ENCODE measurements around the gene SPDYC. TPM values are rescaled to one million over a fixed set of nuclear protein-coding genes. Genes with fewer than 3 reads are reported as not detected.
"Not testable (repeated sequence)": the region's sequence is repeated elsewhere in the genome, so short reads cannot be mapped to it uniquely, and the experiment has no call there.

SPDYC gene
- total and polyA plus RNA-seq, 2 experiments from 2014 or later = 0.27 TPM; not detected in 1

DNA sequence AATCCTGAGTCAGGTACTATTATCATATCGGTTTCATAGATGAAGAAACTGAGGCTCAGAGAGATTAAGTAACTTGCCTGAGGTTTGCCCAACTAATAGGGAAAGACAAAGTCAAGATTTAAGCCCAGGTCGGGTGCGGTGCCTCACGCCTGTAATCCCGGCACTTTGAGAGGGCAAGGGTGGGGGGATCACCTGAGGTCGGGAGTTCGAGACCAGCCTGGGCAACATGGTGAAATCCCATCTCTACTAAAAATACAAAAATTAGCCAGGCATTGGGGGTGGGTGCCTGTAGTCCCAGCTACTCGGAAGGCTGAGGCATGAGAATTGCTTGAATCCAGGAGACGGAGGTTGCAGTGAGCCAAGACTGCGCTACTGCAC lies 19.9 kb upstream of the SPDYC start:
- not testable (repeated sequence) for H3K27ac ChIP-seq (ENCODE audit: low read depth); H2AFZ ChIP-seq; ATAC-seq; H3F3A ChIP-seq (replicated peaks; ENCODE audit: low read depth); H3K4me3 ChIP-seq; H3K27ac Mint-ChIP-seq; H3K36me3 Mint-ChIP-seq (ENCODE audit: low read depth); H3K9me3 Mint-ChIP-seq; H3K36me3 ChIP-seq (ENCODE audit: insufficient read depth); H3K4me2 ChIP-seq; H3K4me3 Mint-ChIP-seq; H3K4me1 Mint-ChIP-seq; H3K9me2 ChIP-seq (ENCODE audit: insufficient read depth); DNase-seq (ENCODE audit: low spot score); H4K20me1 ChIP-seq (replicated peaks; ENCODE audit: insufficient read depth); H3K27me3 ChIP-seq (ENCODE audit: insufficient read depth); H3K79me2 ChIP-seq (replicated peaks; ENCODE audit: insufficient read depth); H3K4me1 ChIP-seq (ENCODE audit: insufficient read depth)
- H3K27me3 Mint-ChIP-seq (ENCODE audit: insufficient read depth, low read depth, poor library complexity) = peaks cover 19% of the 10 kb centered on the region

DNA sequence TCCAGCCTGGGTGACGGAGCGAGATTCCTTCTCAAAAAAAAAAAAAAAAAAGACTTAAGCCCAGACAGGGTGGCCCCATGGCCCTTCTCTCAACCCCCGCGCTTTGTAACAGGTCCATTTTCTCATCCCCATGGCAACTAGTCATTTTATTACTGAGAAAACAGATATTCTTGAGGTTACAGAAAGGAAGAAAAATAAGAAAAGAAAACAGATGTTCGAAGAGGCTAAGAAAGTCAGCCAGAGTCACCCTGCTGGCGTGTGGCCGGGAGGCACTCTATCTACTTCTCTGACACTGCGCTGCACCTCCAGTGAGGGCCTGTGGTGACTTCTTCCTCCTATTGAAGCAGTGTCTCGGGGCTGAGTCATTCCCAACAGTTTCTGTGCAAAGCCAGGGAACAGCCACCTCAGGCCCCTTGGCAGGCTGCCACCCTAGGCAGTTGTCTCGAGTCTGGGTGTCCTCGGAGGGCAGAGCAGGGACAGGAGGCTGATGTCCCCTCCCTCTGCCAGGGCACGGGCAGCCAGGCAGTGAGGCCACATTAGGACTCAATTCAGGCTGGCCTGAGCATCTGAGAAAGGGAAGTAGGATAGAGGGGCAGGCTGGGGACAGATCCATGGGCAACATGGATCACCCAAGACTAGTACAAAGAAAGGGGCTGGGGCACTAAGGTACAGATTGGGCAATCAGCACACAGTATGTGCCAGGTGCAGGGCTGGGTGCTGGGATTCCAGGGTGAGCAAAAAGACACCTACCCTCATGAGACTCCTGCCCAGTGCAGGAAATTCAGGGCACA lies 19.3 kb upstream of the SPDYC start:
- Mint-ChIP-seq H3K4me1 (peaks cover 5% of the 10 kb centered on the region; the same call in 1 of the 3 replicates), H3K27ac (peak overlapping the region; percentile 74), H3K36me3 (ENCODE audit: low read depth) (no peaks in the 10 kb centered on the region; the same call in 2 of the 3 replicates), H3K27me3 (ENCODE audit: insufficient read depth, low read depth, poor library complexity) (peaks cover 19% of the 10 kb centered on the region), H3K4me3 (no peak overlapping the region), H3K9me3 (peaks cover 9% of the 10 kb centered on the region; the same call in 1 of the 3 replicates)
- no peak overlapping the region for H3K4me2 ChIP-seq
- no peaks in the 10 kb centered on the region for H3F3A ChIP-seq (replicated peaks; ENCODE audit: low read depth)
- H3K36me3 ChIP-seq (ENCODE audit: insufficient read depth) = no peaks in the 10 kb centered on the region
- no peaks in the 10 kb centered on the region for H3K4me1 ChIP-seq (ENCODE audit: insufficient read depth)
- DNase-seq (ENCODE audit: low spot score) = no peak
- no peak overlapping the region for H3K27ac ChIP-seq (ENCODE audit: low read depth)
- peak overlapping the region; percentile 69 for H2AFZ ChIP-seq
- H3K79me2 ChIP-seq (replicated peaks; ENCODE audit: insufficient read depth) = no peaks in the 10 kb centered on the region
- no peaks in the 10 kb centered on the region for H4K20me1 ChIP-seq (replicated peaks; ENCODE audit: insufficient read depth)
- TF ChIP-seq NANOG (IDR thresholded peaks at IDR 0.05; ENCODE audit: borderline replicate concordance) (no peak), ZNF114 (CRISPR knock-in tag; IDR thresholded peaks at IDR 0.05) (no peak), JUNB (IDR thresholded peaks at IDR 0.05; ENCODE audit: unreplicated experiment) (no peak), ZNF331 (CRISPR knock-in tag; IDR thresholded peaks at IDR 0.05; ENCODE audit: low read depth) (no peak), CREB1 (CRISPR knock-in tag; IDR thresholded peaks at IDR 0.05; ENCODE audit: low read depth) (no peak), STAT1 (IDR thresholded peaks at IDR 0.05; ENCODE audit: unreplicated experiment) (no peak), POLR2AphosphoS5 (IDR thresholded peaks at IDR 0.05; ENCODE audit: low read depth) (no peak), EZH2 (IDR thresholded peaks at IDR 0.05; ENCODE audit: low read depth, unreplicated experiment) (no peak)
- TF ChIP-seq, protein P1, sequence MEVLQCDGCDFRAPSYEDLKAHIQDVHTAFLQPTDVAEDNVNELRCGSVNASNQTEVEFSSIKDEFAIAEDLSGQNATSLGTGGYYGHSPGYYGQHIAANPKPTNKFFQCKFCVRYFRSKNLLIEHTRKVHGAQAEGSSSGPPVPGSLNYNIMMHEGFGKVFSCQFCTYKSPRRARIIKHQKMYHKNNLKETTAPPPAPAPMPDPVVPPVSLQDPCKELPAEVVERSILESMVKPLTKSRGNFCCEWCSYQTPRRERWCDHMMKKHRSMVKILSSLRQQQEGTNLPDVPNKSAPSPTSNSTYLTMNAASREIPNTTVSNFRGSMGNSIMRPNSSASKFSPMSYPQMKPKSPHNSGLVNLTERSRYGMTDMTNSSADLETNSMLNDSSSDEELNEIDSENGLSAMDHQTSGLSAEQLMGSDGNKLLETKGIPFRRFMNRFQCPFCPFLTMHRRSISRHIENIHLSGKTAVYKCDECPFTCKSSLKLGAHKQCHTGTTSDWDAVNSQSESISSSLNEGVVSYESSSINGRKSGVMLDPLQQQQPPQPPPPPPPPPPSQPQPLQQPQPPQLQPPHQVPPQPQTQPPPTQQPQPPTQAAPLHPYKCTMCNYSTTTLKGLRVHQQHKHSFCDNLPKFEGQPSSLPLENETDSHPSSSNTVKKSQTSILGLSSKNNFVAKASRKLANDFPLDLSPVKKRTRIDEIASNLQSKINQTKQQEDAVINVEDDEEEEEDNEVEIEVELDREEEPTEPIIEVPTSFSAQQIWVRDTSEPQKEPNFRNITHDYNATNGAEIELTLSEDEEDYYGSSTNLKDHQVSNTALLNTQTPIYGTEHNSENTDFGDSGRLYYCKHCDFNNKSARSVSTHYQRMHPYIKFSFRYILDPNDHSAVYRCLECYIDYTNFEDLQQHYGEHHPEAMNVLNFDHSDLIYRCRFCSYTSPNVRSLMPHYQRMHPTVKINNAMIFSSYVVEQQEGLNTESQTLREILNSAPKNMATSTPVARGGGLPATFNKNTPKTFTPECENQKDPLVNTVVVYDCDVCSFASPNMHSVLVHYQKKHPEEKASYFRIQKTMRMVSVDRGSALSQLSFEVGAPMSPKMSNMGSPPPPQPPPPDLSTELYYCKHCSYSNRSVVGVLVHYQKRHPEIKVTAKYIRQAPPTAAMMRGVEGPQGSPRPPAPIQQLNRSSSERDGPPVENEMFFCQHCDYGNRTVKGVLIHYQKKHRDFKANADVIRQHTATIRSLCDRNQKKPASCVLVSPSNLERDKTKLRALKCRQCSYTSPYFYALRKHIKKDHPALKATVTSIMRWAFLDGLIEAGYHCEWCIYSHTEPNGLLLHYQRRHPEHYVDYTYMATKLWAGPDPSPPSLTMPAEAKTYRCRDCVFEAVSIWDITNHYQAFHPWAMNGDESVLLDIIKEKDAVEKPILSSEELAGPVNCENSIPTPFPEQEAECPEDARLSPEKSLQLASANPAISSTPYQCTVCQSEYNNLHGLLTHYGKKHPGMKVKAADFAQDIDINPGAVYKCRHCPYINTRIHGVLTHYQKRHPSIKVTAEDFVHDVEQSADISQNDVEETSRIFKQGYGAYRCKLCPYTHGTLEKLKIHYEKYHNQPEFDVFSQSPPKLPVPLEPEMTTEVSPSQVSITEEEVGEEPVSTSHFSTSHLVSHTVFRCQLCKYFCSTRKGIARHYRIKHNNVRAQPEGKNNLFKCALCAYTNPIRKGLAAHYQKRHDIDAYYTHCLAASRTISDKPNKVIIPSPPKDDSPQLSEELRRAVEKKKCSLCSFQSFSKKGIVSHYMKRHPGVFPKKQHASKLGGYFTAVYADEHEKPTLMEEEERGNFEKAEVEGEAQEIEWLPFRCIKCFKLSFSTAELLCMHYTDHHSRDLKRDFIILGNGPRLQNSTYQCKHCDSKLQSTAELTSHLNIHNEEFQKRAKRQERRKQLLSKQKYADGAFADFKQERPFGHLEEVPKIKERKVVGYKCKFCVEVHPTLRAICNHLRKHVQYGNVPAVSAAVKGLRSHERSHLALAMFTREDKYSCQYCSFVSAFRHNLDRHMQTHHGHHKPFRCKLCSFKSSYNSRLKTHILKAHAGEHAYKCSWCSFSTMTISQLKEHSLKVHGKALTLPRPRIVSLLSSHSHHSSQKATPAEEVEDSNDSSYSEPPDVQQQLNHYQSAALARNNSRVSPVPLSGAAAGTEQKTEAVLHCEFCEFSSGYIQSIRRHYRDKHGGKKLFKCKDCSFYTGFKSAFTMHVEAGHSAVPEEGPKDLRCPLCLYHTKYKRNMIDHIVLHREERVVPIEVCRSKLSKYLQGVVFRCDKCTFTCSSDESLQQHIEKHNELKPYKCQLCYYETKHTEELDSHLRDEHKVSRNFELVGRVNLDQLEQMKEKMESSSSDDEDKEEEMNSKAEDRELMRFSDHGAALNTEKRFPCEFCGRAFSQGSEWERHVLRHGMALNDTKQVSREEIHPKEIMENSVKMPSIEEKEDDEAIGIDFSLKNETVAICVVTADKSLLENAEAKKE (CRISPR knock-in tag; IDR thresholded peaks at IDR 0.05) = no peak
- no peak overlapping the region for H3K4me3 ChIP-seq
- no peaks in the 10 kb centered on the region for H3K27me3 ChIP-seq (ENCODE audit: insufficient read depth)
- peak; percentile 78 for ATAC-seq
- H3K9me2 ChIP-seq (ENCODE audit: insufficient read depth) = no peaks in the 10 kb centered on the region
